ENCODE results near the gene GPSM1.

DNA sequence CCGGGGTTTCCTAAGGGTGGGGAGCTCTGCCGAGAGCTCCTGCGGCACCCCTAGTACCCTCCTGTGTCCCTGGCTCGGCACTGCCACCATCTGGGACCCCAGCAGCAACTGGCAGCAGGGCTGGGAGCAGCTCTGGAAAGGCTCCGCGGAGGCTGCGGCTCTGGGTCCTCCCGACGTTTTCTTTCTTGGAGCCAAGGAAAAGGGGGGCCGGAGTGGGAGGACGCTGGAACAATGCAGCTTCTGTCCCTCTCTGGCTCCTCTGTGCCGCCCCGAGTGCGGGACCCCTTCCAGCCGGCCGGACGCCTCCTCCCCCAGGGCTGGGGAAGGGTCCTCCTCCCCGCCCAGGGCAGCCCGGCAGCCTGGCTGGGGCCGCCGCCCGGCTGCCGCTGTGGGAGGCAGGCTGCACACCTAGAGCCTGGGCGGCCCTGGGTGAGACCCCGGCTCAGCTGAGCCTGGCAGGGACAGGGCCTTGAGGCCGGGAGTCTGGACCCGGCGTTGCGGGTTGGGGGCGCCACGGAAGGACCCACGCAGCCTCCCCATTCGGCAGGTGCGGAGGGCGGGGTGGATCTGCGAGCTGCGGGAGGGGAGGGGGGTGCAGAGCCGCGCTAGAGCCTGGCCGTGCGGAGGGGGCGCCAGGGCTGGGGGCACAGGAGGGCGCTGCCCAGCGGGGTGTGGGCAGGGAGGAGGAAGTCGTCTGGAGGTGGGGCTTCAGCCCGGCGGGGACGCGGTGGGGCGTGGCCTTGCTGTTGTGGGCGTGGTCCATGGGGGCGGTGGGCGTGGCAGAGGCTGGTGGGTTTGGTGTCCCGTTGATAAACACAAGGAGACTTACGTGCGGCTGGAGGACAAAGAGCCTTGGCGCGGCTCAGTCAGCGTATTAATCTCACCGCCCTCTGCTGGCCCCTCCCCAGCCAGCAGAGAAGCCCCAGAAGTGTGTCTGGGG is 15.1 kb downstream of the GPSM1 start:
- TF ChIP-seq, protein P1, sequence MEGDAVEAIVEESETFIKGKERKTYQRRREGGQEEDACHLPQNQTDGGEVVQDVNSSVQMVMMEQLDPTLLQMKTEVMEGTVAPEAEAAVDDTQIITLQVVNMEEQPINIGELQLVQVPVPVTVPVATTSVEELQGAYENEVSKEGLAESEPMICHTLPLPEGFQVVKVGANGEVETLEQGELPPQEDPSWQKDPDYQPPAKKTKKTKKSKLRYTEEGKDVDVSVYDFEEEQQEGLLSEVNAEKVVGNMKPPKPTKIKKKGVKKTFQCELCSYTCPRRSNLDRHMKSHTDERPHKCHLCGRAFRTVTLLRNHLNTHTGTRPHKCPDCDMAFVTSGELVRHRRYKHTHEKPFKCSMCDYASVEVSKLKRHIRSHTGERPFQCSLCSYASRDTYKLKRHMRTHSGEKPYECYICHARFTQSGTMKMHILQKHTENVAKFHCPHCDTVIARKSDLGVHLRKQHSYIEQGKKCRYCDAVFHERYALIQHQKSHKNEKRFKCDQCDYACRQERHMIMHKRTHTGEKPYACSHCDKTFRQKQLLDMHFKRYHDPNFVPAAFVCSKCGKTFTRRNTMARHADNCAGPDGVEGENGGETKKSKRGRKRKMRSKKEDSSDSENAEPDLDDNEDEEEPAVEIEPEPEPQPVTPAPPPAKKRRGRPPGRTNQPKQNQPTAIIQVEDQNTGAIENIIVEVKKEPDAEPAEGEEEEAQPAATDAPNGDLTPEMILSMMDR (conservative IDR thresholded peaks at IDR 0.05 in 1 of 2, IDR thresholded peaks at IDR 0.05 in 1 of 2; ENCODE audit: extremely low read depth in 1 of 2, insufficient read depth in 1 of 2, low read depth in 1 of 2, low read length in 2 of 2): no peak
- no peak for TF ChIP-seq EZH2 (IDR thresholded peaks at IDR 0.05; ENCODE audit: borderline replicate concordance, low read length)

All from mammary epithelial cell (primary cell).